Testis (tissue), 3 donors: Measurements from ENCODE around the gene WSB2. TPM values are rescaled to one million over a fixed set of nuclear protein-coding genes. Genes with fewer than 3 reads are reported as not detected.

Experiments
- DNase-seq: peaks from one replicate; pipeline ENCODE4 v3.0.0-alpha.2; 2019
- H3K27ac ChIP-seq, 2 donors: fragments of 200-600 bp; sonication (generic); one replicate each; pipeline ENCODE4 v1.5.1; 2019
- H3K27me3 ChIP-seq: fragments of 200-600 bp; sonication (generic); one replicate; pipeline ENCODE4 v1.5.1; 2019
- H3K36me3 ChIP-seq: fragments of 200-600 bp; sonication (generic); one replicate; pipeline ENCODE4 v1.5.1; 2017; ENCODE audit warnings: low read depth; ENCODE audit errors: missing control alignments
- H3K4me1 ChIP-seq: fragments of 200-600 bp; sonication (generic); one replicate; pipeline ENCODE4 v1.5.1; 2019
- H3K4me3 ChIP-seq, 2 donors: fragments of 200-600 bp; sonication (generic); one replicate each; pipeline ENCODE4 v1.5.1; 2017 to 2019
- H3K9me3 ChIP-seq: fragments of 200-600 bp; sonication (generic); one replicate; pipeline ENCODE4 v1.5.1; 2017
- POLR2A ChIP-seq: fragments of 450-650 bp; IDR thresholded peaks from one replicate; pipeline ENCODE4 v1.6.1; 2017; ENCODE audit warnings: antibody characterized with exemption, mild to moderate bottlenecking, moderate library complexity
- WGBS, 2 donors: methylation state at CpG; one replicate each; pipeline ENCODE4 v1.1.5; 2018; 5-methylcytosine and 5-hydroxymethylcytosine counted together
- intact Hi-C: fragments of 100-400 bp; cut with DNase I; formaldehyde crosslinking; loops from one replicate; pipeline ENCODE4 v1.15.1; 2023; ENCODE audit warnings: low total_unique reads
- polyA plus RNA-seq: library from polyadenylated mRNA; stranded (reverse); fragments of 350-450 nt; fragmentation: Illumina TruSeq; extraction: RNeasy Lipid Tissue Mini Kit (QIAGEN cat#74804); gene quantifications from one replicate; pipeline ENCODE4 v1.2.3, GENCODE V29; 2014; ENCODE audit warnings: low read depth, low replicate concordance; ENCODE audit not compliant: insufficient read depth
- total RNA-seq, 2 donors: library from RNA; depleted of rRNA; stranded (reverse); fragments of >200 nt; gene quantifications; one replicate each; pipeline ENCODE4 v1.2.3, GENCODE V29; 2016
- TF ChIP-seq, protein P1 (sequence below), 3 experiments: fragments of 450-650 bp in 2 of 3; fragments of 200-600 bp in 1 of 3; sonication (generic) in 1 of 3; IDR thresholded peaks; one replicate each; pipeline ENCODE4 v1.5.1; 2016 to 2019; ENCODE audit warnings: antibody characterized with exemption in 3 of 3, mild to moderate bottlenecking in 2 of 3, moderate library complexity in 1 of 3

The WSB2 gene
- total and polyA plus RNA-seq, 3 donors from 2014 or later: 54.5 to 81.6 (median 59.4) TPM

DNA sequence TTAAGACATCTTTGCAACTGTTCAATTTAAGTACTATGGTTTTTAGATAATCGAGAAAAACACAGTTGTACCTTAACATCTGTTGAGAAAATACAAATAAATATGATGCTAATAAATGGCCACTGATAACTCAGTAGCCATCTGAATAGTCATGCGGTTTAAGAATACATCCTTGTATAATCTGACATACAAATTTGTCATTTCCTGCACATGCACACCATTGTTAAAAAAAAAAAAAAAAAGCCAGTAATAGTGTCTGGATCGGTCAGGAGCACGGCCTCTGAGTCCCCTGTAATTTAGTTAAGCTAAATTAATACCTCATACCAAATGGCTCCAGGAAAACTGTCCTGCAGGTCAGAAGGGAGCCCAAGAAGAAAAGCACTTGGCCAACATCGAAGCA lies 27.7 kb downstream of the WSB2 start:
- DNase-seq: no peak
- 86 to 98% methylated on average over 5 of the region's 5 CpGs for WGBS, 2 donors
- Histone ChIP-seq H3K9me3 (no peaks in the 10 kb centered on the region), H3K27me3 (no peaks in the 10 kb centered on the region), H3K4me3 (no peak overlapping the region), H3K4me1 (no peaks in the 10 kb centered on the region), H3K27ac (no peak overlapping the region), H3K36me3 (no peaks in the 10 kb centered on the region)
- intact Hi-C loops: no loop called here
- no peak for TF ChIP-seq POLR2A

DNA sequence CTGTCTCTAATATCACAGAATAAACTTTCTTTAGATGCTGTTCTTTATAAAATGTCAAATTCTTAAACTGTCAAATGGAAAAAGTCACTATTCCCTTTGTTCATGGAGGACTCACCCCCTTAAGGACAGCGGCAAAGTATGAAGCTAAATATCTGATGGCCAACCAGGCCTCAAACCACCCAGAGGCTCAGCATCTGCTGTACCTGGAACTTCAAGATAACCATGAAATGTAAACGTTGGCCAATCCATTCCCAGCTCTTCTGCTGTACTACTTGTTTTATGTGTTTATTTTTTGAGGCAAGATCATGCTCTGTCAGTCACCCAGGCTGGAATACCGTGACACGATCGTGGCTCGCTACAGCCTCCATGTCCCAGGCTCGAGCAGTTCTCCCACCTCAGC lies 28.8 kb downstream of the WSB2 start:
- H3K27ac ChIP-seq: no peak overlapping the region
- TF ChIP-seq, protein P1, sequence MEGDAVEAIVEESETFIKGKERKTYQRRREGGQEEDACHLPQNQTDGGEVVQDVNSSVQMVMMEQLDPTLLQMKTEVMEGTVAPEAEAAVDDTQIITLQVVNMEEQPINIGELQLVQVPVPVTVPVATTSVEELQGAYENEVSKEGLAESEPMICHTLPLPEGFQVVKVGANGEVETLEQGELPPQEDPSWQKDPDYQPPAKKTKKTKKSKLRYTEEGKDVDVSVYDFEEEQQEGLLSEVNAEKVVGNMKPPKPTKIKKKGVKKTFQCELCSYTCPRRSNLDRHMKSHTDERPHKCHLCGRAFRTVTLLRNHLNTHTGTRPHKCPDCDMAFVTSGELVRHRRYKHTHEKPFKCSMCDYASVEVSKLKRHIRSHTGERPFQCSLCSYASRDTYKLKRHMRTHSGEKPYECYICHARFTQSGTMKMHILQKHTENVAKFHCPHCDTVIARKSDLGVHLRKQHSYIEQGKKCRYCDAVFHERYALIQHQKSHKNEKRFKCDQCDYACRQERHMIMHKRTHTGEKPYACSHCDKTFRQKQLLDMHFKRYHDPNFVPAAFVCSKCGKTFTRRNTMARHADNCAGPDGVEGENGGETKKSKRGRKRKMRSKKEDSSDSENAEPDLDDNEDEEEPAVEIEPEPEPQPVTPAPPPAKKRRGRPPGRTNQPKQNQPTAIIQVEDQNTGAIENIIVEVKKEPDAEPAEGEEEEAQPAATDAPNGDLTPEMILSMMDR (IDR thresholded peaks at IDR 0.05): no peak
- no peak for TF ChIP-seq POLR2A
- WGBS, 2 donors: 91 to 94% methylated on average over 7 of the region's 7 CpGs
- DNase-seq: no peak
- no peaks in the 10 kb centered on the region for H3K9me3 ChIP-seq
- H3K4me1 ChIP-seq: no peaks in the 10 kb centered on the region
- H3K4me3 ChIP-seq: no peak overlapping the region
- intact Hi-C loops: no loop called here
- H3K36me3 ChIP-seq: no peaks in the 10 kb centered on the region
- no peaks in the 10 kb centered on the region for H3K27me3 ChIP-seq

DNA sequence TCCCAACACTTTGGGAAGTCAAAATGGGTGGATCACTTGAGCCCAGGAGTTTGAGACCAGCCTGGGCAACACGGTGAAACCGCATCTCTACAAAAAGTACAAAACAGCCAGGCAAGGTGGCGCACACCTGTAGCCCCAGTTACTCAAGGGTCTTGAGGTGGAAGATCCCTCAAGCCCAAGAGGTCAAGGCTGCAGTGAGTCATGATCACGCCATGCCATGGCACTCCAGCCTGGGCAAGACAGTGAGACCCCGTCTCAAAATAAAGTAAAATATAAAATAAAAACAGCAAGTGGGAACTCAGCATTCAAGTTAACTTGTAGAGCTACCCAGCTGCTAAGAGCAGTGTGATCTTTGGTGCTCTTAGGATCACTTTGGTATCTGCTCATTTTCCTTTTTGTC lies 31.8 kb downstream of the WSB2 start:
- Histone ChIP-seq H3K9me3 (no peaks in the 10 kb centered on the region), H3K27me3 (no peaks in the 10 kb centered on the region), H3K27ac (no peak overlapping the region), H3K36me3 (no peaks in the 10 kb centered on the region), H3K4me3 (no peak overlapping the region), H3K4me1 (no peaks in the 10 kb centered on the region)
- intact Hi-C loops: no loop called here
- WGBS, 2 donors: 95 to 96% methylated on average over 5 of the region's 5 CpGs
- TF ChIP-seq, protein P1 (IDR thresholded peaks at IDR 0.05): no peak
- no peak for TF ChIP-seq POLR2A
- DNase-seq: no peak

DNA sequence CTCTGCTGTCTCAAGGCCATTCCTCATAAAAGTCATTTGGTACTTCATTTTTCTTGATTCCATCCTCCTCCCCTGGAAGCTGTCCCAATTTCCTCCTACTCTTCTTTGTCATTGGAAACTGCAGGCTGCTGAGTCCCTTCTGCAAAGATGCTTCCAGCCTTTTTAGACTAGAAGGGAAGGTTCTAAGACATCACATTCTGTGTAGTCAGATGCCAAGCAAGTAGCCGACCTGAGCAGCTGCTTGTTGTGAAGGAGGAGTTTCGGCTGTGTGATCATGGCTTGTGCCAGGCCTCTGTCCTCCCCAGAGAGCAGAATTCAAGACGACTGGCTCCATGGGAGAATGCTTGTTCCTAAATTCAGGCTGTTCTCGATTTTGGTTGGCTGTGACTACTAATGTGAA lies 35.8 kb downstream of the WSB2 start:
- Histone ChIP-seq H3K9me3 (no peaks in the 10 kb centered on the region), H3K4me1 (peaks cover 4% of the 10 kb centered on the region), H3K27ac (no peak overlapping the region), H3K36me3 (no peaks in the 10 kb centered on the region), H3K4me3 (no peak overlapping the region), H3K27me3 (no peaks in the 10 kb centered on the region)
- TF ChIP-seq, protein P1 (IDR thresholded peaks at IDR 0.05): no peak
- no peak for TF ChIP-seq POLR2A
- 32 to 46% methylated on average over 4 of the region's 4 CpGs for WGBS, 2 donors
- intact Hi-C loops: no loop called here
- DNase-seq: peak; percentile 73

DNA sequence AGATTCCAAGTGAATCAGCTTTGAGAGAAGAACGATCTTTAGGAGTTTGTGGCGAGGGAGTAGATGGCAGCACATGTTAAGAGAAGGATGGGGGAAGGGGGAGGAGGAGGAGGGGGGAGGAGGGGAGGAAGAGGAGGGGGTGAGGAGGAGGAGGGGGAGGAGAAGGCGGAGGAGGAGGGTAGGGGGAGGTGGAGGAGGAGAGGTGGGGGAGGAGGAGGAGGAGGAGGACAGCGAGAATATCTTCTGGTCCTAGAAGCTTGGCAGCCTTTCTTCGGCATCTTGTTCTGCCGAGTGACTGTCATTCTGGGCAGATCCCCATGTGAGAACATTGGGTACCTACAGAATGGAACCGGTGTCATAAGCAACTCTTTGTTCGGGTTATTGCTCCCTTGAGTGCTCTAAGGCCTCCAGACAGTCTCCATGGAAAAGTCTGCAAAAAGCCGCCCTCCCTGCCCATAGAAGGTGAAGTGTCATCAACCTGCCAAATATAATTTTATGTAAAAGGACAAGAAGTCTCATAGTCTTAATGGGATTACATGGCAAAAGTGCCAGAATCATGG lies 37.6 kb downstream of the WSB2 start:
- no peaks in the 10 kb centered on the region for H3K27me3 ChIP-seq
- TF ChIP-seq, protein P1 (IDR thresholded peaks at IDR 0.05): no peak
- TF ChIP-seq POLR2A: no peak
- intact Hi-C loops: no loop called here
- H3K4me3 ChIP-seq: no peak overlapping the region
- peak; percentile 72 for DNase-seq
- H3K27ac ChIP-seq: no peak overlapping the region
- WGBS, 2 donors: 57 to 69% methylated on average over 9 of the region's 9 CpGs
- no peaks in the 10 kb centered on the region for H3K9me3 ChIP-seq
- H3K4me1 ChIP-seq: peaks cover 4% of the 10 kb centered on the region
- no peaks in the 10 kb centered on the region for H3K36me3 ChIP-seq
